Measurements from ENCODE around the gene KXD1. TPM values are rescaled to one million over a fixed set of nuclear protein-coding genes. Genes with fewer than 3 reads are reported as not detected.
"Not testable (repeated sequence)": the region's sequence is repeated elsewhere in the genome, so short reads cannot be mapped to it uniquely, and the experiment has no call there.

The KXD1 gene
- total RNA-seq, 1 experiment from 2014 or later, result 95.9 TPM

DNA sequence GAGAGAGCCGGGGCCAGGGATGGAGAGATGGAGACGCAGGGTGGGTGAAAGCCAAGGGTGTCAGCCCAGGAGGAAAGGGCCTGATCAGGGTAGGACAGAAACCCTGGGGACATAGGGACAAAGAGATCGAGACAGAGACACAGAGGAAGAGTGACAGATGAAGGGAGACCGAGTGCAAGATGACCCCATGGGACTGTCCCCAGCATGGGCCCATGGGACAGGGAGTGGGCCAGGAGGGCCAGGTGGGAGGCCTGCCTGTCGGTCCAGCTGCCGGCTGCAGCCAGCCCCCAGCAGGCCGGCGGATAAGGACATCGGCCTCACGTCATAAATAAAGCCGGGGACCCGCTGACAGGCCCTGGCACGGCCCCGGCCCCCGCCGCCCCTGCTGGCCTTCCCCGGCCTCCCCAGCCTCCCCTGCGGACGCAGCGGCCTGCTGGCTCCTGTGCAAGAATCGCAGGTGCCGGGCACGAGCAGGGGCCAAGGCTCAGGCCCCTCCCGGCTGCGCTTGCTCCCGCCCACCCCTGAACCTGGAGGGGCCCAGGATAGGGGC, 37.2 kb downstream of the KXD1 start:
- no peak for DNase-seq (ENCODE audit: low spot score)
- in situ Hi-C loops (cut with HindIII; ENCODE audit: low sequenced_read_pairs), result no loop called here

DNA sequence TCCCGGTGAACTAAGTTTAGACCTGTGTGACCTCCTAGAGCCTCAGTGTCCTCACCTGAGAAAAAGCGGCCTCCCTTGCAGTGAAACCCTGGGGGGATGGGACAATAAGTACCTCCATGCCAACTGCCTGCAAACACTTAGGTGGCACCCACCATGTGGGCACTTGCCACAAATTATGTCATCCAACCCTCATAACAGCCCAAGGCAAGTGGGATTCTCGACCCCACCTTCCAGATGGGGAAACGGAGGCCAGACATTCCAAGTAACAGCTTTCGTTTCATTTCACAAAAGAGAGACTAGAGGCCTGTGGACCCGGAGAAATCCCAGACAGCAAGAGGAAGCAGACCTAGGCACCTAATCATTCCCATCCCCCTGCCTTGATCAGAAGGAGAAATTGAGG, 37.8 kb downstream of the KXD1 start:
- DNase-seq (ENCODE audit: low spot score), result no peak
- in situ Hi-C loops (cut with HindIII; ENCODE audit: low sequenced_read_pairs), result no loop called here

DNA sequence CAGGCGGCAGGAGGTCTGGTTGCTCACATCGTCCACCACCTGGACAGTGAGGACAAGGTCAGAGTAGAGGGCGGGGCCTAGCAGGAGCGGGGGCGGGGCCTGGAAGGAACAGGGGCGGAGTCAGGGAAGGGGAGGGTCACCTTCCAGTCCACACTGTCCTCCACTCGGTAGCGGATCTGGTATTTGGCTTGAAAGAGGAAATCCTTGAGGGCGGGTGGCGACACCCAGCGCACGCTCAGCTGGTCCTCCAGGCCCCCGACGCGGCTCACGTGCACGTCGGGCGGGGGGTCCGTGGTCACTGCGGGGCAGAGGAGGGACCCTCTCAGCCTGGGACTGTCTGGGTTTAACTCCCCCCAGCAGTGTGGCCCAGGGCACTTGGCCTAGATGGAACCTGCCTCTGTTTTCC, 39.1 kb downstream of the KXD1 start:
- in situ Hi-C loops (cut with HindIII; ENCODE audit: low sequenced_read_pairs), result no loop called here
- DNase-seq (ENCODE audit: low spot score), result peak; percentile 44

DNA sequence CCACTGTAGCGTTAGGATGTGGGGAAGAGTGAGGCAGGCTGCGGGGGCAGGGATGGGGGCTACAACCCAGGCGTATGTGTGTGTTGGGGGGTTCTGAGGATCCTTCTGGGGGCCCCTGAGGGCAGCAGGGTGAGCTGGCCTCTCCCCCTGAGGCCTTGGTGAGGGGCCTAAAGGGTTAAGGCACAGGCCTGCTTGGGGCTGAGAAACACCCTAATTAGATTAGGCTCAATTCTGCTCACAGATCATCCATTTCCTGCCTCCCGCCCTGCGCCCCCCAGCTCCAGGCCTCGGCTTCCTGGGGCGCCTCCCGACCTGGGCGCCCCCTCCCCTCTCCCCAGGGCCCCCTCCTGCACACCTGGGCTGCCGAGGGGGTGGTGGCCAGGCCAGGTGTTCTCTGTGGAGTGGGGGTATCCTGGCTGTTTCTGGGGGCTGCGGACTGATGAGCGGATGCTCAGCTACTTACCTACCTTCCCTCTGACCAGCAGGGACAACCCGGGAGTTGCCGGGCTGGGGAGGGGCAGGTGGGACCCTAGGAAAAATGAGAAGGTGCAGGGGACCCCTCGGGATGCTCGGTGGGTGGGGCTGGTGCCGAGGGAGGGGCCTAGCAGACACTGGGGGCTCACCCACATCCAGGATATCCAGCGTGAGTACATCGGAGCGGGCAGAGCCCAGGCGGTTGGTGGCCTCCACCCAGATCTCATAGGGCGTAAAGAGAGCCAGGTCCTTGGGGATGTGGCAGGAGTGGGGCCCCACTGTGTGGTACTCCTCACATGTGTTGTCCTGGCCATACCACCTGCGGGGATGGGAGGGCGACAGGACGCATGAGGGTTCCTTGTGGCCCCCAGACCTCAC, 40.4 kb downstream of the KXD1 start:
- DNase-seq (ENCODE audit: low spot score), result no peak
- in situ Hi-C loops (cut with HindIII; ENCODE audit: low sequenced_read_pairs), result no loop called here

DNA sequence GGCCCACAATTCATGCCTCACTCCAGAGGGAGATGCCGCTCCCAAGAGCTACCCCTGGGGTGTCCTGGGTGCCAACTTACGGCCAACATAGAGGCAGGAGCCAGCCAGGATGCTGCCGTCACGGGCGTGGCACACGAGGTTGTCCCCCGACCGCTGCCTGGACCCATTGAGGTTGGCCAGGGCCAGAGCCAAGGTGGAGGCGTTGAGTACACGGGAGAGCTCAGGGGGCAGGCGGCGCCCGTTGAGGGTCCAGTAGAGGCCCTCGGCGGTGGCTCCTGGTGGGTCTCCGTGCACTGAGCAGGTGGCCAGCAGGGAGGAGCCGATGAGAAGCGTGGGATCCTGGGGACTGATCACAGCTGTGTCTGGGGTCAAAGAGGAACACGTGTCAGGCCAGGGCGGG, 41.8 kb downstream of the KXD1 start:
- in situ Hi-C loops (cut with HindIII; ENCODE audit: low sequenced_read_pairs), result no loop called here

DNA sequence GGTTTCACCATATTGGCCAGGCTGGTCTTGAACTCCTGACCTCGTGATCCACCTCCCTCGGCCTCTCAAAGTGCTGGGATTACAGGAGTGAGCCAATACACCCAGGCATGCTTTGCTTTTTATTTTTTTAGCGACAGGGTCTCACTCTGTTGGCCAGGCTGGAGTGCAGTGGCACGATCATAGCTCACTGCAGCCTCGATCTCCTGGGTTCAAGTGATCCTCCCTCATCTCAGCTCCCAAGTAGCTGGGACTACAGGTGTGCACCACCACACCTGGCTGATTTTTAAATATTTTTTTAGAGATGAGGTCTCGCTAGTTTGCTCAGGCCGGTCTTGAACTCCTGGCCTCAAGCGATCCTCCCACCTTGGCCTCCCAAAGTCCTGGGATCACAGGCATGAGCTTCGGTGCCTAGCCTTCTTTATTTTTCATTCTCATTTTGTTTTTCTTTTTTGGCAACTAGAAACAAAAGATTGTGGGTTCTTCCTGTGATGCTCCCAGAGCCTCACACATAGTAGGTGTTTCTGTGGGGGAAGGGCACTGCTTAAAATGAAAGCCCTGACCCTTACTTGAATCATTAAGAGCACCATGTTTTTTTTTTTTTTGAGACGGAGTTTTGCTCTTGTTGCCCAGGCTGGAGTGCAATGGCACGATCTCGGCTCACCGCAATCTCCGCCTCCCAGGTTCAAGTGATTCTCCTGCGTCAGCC, 43.2 kb downstream of the KXD1 start:
- in situ Hi-C loops (cut with HindIII; ENCODE audit: low sequenced_read_pairs); DNase-seq (ENCODE audit: low spot score): not testable (repeated sequence)

More for the DNA sequence above, 41.8 kb downstream of the KXD1 start:
- DNase-seq (ENCODE audit: low spot score), result no peak

DNA sequence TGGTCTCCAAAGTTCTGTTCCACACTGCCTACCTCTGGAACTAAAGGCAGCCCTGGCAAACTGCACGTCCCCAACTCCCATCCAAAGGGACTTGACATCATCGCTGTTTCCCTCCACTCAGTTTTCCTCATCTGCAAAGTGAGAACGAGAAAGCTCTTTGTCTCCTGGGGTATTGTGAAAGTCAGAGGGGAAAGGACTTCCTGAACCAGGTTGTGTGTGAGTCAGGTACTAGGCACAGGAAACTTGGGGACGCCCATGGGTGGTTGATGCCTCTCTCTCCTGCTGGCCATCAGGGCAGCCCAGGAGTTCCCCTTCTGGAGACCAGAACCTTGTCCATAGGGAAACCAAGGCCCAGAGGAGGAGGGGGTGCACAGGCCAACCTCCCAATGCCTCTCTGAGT, 44.2 kb downstream of the KXD1 start:
- in situ Hi-C loops (cut with HindIII; ENCODE audit: low sequenced_read_pairs), result no loop called here
- no peak for DNase-seq (ENCODE audit: low spot score)

DNA sequence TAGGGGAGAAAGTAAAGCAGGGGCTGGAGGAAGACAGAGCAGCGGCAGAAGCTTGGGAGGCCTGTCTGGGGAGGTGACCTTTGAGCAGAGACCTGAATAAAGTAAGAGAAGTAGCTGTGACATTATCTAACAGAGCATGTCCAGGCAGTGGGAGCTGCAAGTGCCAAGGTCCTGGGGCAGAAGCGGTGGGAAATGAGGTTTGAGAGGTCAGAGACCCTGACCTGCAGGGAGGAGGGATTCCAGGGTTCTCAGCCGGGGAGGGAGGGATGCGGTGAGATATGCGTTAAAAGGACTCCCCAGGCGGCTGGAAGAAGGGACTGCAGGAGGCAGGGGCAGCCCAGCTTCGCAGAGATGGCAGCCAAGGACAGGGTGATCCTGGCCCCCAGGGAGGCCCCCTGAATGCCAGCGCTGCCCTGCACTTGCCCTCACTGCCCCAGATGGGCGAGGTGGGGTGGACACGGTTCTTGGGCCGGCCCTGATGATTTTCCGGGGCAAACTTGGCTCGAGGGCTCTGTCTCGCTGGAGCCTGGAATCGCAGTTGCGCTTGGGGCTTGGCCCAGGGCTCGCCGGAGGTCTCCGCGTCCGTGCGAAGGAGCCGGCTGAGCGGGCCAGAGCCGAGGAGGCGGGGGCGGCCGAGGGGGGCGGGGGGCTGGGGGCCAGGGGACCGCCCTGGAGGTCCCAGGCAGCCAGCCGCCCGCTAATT, 45.7 kb downstream of the KXD1 start:
- in situ Hi-C loops (cut with HindIII; ENCODE audit: low sequenced_read_pairs), result no loop called here

DNA sequence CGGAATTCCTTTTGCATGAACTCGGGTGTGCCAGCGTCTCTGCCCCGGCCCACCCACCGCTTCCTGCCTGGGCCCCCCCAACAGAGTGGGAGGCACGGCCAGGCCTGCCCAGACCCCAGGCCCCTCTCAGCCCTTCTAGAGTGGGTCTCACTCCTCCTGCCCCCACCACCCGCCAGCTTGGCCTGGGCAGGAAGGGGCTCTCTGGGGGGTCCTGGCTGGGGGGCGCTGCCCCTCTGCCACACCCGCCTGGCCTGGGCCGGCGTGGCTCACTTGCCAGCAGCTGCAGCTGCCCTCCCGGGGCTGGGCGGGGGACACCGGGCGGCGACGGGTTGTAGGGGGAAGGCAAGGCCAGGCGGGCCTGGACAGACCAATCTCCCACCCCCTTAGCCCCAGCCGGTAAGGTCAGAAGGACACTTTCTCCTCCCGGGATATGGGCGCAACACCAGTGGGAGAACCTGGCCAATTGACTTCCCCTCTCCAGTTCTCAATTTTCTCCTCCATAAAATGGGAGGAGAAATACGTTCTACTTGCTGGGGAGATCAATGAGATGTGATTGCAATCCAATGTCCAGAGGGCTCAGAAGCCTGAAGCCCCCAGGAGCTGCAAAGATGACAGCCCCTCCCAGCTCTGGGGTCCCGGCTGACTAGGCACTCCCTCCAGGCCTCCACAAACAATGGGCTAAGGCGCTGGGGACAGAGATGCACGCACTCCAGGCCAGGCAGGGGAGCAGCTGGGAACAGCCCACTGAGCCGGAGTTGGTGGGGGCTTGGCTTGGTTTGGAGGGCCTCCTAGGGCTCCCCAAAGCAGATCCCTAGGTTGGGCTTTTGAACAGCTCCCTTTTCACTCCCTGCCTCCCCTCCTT, 46.5 kb downstream of the KXD1 start:
- in situ Hi-C loops (cut with HindIII; ENCODE audit: low sequenced_read_pairs), result no loop called here
- DNase-seq (ENCODE audit: low spot score), result no peak

More for the DNA sequence above, 45.7 kb downstream of the KXD1 start:
- no peak for DNase-seq (ENCODE audit: low spot score)

DNA sequence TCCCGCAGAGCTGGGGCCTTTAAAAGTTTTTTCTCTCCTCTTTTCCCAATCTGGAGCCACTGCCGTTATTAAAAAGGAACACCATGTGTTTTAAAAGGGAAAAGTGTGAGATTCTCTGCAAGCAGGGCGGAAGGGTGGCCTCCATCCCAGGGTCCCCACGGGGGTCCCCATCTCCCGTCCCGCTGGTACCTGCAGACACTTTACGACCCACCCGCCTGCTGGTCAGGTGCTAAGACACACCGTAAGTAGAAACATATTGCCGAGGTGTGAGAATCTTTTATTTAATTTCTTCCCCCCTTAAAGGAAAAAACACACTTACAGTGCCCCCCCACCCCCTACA, 47.1 kb downstream of the KXD1 start:
- in situ Hi-C loops (cut with HindIII; ENCODE audit: low sequenced_read_pairs), result no loop called here

DNA sequence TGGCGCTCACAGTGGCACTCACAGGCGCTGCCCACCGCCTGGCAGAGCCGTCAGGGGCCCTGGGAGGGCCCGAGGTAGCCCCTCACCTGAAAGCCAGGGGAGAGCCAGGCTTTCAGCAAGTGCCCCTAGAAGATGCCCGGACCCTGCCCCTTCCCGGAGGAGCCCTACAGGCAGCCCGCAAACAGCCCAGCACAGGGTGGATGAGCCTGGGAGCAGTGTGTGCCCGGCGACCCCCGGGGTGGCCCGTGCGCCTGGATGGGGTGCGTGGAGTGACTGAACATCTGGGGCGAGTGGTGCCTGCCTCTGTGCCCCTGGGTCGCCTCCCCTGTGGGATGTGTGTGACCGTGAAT, 47.5 kb downstream of the KXD1 start:
- no peak for DNase-seq (ENCODE audit: low spot score)
- in situ Hi-C loops (cut with HindIII; ENCODE audit: low sequenced_read_pairs), result no loop called here

More for the DNA sequence above, 47.1 kb downstream of the KXD1 start:
- no peak for DNase-seq (ENCODE audit: low spot score)

DNA sequence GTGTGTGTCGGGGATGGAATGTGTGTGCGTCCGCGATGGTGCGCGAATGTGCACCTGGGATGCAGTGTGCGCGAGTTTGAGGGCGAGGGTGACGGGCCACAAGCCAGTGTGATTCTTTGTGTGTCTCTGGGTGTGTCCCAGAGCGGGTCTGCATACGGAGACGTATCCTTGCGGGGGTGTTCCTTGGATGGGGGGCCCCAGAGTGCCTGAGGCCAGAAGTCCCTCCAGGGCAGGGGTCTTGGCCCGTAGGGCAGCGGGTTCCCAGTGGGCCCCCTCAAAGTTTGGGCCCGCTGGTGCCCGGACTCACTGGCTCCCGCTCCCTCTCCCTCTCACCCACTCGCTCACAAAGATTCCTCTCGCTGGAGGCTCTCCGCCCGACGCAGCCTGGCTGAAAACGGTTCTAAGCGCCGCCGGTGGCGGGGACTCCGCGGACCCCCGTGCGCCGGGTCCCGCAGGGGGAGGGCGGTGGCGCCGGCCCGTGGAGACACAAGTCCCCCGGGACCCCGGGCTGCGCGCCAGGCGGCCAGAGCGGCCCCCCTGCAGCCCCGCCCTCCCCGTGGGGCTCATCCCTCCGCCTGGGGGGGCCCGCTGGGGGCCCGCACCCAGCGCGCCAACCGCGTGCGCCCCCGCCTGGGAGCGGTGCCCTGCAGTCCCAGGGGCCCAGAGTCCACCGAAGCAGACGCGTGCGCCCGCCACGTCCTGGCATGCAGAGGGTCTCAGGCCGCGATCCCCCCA, 48.0 kb downstream of the KXD1 start:
- DNase-seq (ENCODE audit: low spot score), result no peak
- in situ Hi-C loops (cut with HindIII; ENCODE audit: low sequenced_read_pairs), result no loop called here

DNA sequence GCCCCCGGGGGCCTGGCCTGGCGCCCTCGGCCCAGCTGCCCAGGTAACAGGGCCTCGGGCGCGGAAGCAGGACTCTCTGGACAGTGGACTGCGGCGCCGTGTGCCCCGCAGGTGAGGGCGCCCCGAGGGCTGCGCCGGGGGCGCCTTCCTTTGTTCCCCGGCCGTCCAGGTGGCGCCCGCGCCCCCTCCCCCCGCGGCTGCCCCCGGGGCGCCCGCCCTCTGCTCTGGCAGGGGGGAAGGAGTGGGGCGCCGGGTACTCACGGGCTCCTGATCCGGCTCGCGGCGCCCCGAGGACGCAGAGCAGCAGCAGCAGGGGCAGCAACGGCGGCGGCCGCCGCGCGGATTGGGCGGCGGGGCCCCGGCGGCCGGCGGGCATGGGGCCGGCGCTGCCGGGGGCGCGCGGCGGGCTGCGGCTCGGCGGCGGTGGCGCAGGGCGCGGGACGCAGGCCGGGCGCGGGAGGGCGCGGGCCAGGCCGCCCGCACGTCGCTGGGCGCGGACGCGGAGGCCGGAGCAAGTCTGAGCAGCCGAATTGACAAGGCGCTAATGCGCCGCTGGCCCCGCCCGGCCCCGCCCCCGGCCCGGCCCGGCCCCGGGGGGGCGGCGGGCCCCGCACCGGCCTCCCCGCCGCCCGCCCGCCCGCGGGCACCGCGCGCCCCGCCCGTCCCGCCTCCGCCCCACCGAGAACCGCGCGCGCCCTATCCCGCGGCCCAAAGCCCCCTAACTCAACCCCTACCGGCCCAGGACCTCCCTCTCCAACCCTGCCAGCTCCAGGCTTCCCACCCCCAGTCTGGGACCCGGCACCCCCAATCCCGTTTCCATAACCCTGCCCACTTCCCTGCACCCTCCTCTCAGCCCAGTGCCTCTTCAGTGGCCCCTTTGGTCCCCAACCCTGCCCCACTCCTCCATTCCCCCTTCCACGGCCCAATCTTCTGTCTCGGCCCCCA, 48.9 kb downstream of the KXD1 start, which contains the start of gene CRLF1:
Gene CRLF1 (minus strand): TSS at position 519 of the 945 bp plus-strand sequence. CDS start 143 bp downstream, at position 376.
- in situ Hi-C loops (cut with HindIII; ENCODE audit: low sequenced_read_pairs), result no loop called here

DNA sequence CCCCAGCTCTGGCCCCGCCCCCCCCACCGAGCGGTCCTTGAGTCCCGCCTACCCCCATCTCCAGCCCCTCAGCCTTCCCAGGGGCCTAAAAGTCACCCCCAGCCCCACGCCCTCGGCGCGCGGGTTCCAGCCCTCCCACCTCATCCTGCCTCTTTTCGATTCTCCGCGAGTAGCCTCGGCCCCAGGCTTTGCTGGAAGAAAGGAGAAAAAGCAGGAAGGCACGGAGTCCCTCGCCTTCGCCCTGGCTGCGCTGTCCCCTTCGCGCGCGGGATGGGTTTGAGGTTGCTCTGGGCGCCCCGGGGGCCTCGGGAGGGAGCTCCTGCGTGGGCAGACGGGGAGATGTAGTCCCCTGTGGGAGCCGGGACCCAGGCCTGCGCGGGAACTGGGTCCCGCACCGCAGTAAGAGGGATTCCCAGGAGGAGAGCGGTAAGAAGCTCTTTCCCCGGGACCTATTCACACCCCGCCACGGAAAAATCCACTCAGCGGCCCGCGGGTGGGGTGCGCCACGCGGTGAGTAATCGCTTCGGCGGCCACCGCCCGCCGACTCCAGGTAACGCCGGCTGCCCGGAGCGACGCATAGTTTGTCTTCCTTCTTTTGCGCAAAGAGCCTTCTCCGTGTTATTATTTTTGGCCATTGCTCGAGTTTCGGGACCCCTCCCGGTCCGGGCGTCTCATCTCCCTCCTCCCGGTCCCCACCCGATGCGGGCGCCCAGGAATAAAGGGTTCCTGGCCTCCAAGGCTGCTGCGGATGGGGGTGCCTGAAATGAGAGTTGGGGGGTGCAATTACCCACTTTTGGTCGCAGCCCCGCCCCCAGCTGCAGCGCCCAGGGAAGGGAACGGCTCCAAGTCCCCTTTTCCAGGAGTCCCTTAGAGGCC, 49.8 kb downstream of the KXD1 start:
- no peak for DNase-seq (ENCODE audit: low spot score)
- in situ Hi-C loops (cut with HindIII; ENCODE audit: low sequenced_read_pairs), result no loop called here

More for the DNA sequence above, 48.9 kb downstream of the KXD1 start, which contains the start of gene CRLF1:
- DNase-seq (ENCODE audit: low spot score), result no peak

DNA sequence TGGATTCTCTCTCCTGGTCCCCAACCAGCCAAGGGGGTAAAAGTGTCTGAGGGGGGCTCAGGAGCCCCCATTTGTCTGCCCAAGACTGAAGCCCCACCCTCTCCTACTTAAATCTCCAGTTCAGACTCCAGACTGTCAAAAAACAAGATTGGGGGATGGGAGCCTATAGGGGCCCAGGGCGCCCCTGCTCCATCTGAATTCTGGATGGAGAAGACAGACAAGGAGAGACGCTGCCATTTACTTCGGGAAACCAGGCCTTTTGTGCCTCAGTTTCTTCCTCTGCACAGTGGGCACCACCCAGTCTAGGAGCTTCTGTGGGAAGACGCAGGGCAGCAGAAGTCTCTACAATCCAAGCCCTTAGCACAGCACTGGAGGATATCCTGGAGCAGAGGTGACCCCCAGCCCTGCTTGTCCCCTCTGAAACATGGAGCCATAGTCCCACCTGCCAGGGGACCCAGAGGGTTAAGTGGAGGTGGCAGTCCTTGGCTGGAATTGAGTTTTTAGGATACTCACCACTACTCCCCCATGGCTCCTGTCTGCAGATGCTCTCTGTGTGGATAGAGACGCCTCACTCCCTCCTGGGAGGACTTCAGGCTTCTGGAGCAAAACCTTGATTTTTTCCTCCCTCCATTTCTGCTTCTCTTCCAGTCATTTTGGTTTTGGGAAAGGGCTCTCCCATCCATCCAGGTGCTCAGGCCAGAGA, 50.6 kb downstream of the KXD1 start:
- in situ Hi-C loops (cut with HindIII; ENCODE audit: low sequenced_read_pairs), result no loop called here
- no peak for DNase-seq (ENCODE audit: low spot score)

All from G401 (cell line).